T-helper 2 cell treated with Interferon-gamma antibody and Interleukin-4, amounts not matched to agents 100 ng/mL and 5 ng/mL, for 36 hours (primary cell): Measurements from ENCODE around the gene LMX1B. TPM values are rescaled to one million over a fixed set of nuclear protein-coding genes. Genes with fewer than 3 reads are reported as not detected.

Source experiments
- intact Hi-C: fragments of 100-400 bp; cut with micrococcal nuclease; formaldehyde crosslinking; loops from one replicate; pipeline ENCODE4 v1.15.1; 2023
- total RNA-seq: library from RNA; stranded (reverse); gene quantifications from 2 replicates; pipeline ENCODE4 v1.2.3, GENCODE V29; 2022

Gene LMX1B
- total RNA-seq, 1 donor from 2014 or later: not detected

DNA sequence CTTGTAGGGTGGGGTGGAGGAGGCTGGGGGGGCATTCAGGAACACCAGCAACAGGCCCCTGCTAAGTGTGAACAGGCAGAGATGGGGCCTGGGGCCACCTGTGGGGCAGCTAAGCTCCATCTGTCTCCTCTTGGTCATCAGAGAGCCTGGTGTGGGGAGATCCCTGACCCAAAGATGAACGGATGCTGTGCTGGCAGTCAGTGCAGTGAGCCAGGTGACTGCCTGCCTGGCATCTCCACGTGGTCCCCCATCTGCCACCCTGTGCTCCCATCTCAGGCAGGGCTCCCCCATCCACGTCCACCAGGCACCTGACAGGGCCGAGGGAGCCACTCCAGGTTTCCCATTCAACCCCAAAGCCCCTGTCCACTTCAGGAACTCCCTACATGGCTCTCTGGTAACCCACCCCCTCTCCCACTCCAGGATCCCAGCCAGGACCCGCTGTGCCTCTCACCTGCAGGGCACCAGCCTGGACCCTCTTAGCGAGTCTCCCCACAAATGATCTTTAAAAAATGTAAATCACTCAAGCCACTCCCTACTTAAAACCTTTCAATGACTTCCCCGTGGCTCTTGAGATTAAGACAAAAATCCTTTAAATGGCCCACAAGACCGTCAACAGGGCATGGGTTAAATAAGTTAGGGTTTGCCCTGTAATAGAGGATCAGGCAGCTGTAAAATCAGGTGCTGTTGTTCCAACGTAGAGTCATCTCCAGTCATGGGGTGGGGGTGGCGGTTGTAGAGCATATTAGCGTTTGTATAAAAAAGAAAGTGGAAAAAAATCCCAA lies 60.8 kb downstream of the LMX1B start:
- intact Hi-C loops: loop anchor here (10.0 kb wide), 1 partner anchor 60 kb away; the partner anchor contains the start of gene LMX1B

DNA sequence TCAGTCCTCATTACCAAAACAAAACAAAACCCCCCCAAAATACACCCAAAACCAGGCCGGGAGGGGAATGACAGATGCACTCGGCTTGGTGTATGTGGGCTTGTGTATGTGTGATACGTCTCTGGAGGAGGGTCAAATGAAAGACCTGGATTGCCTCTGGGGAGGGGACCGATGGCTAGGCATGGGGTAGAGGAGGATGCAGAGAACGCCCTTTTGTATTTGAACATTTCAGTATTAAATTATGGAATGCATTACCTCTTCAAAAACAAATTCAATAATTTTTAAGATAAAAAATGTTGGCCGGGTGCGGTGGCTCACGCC lies 61.4 kb downstream of the LMX1B start:
- intact Hi-C loops: loop anchor here (10.0 kb wide), 1 partner anchor 60 kb away; the partner anchor contains the start of gene LMX1B

DNA sequence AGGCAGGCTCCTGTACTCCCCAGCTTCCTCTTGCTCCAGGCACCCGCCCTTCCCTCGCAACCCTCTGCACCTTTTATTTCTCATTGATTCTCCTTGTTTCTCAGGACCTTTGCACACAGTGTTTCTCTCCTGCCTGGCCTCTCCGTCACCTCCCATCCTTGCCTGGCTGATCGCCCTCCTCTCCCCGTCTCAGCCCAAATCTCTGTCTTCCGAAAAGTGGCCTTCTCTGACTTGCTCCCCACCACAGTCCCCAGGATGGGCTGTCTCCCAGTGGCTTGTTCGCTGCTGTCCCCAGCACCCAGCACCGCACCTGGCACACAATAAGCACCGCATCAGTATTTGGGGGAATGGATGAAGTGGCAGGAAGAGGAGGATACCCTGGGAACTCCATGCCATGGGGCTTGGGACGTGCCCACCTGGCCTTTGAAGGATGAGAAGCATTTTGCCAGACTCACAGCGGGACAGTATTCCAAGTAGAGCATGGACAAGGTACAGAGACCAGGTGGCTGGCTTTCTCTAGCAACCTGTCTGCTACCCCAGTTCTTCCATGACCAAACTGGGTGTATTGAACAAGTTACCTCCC lies 62.5 kb downstream of the LMX1B start:
- intact Hi-C loops: loop anchor here (10.0 kb wide), 1 partner anchor 61 kb away; the partner anchor contains the start of gene LMX1B

DNA sequence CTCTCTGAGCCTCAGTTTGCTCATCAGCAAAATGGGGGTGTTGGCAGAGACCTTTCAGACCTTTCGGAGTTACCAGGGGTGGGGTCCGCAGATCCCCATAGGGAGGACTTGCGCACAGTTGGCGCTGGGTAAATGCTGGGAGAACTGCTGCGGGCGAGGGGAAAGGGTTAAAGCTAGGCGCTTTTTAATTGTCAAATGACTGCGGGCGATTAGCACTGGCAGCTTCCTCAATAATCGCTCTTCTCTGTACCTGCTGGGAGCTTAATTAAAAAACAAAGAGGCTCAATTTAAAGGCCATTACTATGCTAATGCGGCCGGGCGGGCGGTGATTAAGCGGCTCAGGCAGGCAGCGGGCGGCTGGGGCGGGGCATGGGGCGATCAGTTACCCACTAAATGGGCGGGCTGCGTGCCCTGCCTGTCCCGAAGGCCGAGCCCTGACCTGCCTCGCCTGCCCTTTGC lies 63.0 kb downstream of the LMX1B start:
- intact Hi-C loops: loop anchor here (10.0 kb wide), 1 partner anchor 62 kb away; the partner anchor contains the start of gene LMX1B

DNA sequence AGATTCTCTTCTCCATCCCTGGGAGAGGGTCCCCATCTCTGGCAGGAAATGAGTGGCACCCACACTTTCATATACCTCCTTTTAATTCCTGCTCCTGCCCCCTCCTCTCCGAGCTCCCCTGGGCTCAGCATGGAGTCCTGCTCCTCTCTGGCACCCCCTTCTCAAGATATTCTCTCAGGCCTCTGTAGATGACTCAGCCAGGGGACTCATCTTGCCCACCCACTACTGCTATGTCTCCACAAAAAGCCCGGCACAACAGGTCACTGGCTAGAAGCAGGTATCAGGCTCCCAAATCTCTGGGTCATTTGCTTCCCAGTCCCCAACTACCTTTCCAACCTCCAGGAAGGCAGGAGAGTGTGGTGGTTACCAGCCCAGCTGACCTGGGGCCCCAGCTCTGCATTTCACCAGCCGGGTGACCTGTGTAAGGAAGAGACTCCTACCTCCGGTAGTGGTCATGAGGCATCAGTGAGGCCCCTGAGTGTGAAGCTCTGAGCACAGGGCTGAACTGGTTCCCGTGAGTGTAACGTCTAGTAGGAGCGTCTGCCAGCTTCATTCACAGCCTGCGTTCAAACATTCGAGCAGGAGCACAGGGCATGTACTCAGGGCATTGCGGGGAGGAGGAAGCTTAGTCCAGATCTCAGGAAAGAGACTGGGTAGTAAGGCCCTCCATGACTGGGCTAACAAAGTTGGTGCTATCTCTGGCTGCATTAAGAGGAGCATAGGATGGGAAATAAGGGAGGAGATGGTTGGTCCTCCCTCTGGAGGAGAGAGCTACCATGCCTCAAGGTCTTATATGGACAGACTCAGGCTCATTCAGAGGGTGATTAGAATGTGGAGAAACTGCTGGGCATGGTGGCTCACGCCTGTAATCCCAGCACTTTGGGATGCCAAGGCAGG lies 63.7 kb downstream of the LMX1B start:
- intact Hi-C loops: loop anchor here (10.0 kb wide), 1 partner anchor 63 kb away; the partner anchor contains the start of gene LMX1B

DNA sequence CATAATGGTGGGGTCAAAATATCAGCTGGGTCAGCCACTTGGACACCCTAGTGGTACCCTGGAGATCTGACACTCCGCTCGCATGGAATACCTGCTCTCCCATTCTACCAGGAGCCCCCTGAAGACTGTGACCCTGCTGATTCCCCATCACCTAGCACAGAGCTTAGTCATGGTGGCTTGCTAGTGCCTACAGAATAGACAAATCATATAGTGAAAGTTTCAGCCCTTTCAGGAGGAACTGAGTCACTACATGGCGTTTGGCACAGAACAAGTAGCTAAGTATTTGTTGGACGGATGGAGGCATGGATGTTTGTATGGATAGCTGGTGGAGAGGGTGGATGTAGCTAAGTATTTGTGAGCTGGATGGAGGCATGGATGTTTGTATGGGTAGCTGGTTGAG lies 65.3 kb downstream of the LMX1B start:
- intact Hi-C loops: loop anchor here (10.0 kb wide), 1 partner anchor 64 kb away; the partner anchor contains the start of gene LMX1B

DNA sequence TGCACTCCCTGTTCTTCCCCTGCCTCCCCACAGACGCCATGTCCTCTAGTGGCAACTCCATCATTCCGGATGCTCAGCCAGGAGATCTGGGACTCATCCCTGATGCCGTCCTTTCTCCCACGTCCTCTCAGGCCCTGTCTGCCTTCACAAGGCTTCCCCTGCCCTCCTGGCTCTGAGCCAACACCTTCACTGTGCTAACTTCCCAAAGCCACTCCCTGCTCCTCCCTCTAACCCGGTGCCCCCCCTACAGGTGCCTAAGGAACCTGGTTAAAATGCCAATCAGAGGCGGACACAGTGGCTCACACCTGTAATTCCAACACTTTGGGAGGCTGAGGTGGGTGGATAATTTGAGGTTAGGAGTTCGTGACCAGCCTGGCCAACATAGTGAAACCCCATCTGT lies 67.6 kb downstream of the LMX1B start:
- intact Hi-C loops: no loop called here

DNA sequence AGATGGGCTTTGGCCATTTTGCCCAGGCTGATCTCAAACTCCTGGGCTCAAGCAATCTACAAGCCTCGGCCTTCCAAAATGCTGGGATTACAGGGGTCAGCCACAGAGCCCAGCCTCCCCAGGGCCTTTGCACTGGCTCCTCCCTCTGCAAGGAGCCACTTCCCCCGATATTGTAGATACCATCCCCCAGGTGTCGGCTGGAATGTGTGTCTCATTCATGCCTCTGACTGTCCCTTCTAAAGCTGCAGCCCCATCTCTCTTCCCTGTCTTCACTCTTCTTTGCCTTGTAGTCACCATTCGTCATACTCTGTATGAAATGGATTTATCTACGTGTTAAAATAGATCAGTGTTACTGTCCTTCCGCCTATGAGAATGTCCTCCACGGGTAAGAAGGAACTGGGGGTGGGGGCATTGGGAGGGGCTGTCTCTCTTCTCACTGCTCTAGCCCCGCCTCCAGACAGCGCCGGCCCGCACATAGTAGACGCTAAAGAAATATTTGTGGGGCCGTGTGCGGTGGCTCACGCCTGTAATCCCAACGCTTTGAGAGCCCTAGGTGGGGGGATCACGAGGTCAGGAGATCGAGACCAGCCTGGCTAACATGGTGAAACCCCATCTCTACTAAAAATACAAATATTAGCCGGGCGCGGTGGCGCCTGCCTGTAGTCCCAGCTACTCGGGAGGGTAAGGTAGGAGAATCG lies 68.5 kb downstream of the LMX1B start:
- intact Hi-C loops: no loop called here

DNA sequence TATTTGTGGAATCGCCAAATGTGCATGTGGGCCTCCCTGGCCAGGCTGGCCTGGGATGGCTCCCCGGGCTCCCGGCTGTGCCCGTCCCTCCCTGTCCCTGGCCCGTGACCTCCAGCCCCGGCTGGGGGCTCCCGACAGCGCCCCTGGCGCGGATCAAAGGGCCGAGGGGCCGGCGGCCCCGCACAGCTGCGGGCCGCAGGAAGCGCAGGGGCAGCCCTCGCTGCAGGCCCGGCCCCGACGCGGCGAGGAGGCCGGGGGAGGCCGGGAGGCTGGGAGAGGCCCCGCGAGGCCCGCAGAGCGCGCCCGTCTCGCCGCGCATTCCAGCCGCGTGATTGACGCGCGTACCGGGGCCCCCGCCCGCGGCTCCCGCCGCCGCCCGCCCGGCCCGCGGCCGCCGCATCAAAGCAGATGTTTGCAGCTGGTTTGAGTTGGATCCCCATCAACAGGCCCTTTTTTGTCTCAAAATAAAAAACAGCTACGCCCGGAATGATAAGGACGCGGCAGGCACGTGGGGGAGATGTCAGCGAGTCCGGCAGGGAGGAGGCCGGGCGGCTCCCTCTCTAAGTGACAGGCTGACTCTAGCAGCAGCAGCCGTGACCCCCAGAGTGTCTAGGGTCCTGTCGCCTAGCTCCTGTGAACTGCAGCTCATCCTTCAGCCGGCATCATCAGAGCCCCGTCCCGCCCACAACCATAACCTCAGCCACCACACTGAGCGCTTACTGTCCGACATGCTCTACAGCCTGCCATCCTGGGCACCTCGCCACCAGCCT lies 69.4 kb downstream of the LMX1B start:
- intact Hi-C loops: no loop called here

DNA sequence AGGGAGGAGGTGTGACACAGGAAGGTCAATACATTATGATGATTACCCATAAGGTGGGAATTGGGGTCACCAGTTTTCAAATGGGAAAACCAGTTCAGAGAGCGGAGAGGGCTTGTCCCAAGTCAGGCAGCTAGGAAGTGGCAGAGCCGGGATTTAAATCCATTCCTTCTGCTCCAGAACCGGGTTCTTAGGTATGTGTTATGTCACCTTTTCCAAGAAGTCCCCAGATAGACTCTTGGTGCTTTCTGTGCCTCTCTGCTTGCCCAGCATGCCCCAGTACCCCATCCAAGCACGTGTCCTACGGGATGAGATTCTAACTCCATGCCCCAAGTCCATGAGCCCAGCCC lies 69.9 kb downstream of the LMX1B start:
- intact Hi-C loops: no loop called here

DNA sequence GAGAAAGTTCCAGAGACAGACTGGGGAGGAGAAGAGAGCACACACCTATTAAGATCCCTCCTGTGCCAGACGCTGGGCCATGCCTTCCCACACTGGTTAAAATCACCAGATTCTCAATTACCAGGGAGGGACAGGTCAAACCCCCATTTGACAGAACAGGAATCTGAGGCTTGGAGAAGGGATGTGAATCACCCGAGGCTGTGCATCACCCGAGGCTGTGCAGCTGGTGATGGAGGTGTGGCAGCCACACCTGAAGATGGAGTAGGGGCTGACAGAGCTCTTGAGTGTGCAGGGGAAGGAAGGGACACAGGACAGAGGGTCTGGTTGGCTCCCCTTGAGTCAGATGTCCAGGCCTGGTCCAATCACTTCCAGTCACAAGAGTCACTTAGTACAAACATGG lies 70.6 kb downstream of the LMX1B start:
- intact Hi-C loops: no loop called here

DNA sequence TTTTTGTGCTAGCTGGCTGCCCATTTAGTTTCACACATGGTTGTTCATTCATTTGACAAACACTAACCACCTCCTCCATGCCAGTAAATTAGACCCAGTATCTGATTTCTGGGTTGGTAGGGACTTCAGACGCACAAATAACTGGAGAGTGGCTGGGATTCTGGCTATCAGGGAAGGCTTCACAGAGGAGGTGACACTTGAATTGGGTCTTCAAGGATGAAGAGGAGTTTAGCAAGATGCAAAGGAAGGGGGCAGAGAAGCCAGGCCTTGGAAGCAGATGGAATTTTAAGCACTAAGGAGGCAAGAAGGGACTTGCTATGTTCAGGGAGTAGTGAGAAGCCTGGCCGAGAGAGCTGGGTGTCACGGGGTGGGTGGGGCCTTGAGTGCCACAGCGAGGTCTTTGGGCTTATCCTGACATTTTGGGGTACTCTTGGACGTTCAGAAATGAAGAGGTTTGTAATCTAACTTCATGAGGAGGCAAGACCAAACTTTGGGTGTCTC lies 71.3 kb downstream of the LMX1B start:
- intact Hi-C loops: no loop called here

DNA sequence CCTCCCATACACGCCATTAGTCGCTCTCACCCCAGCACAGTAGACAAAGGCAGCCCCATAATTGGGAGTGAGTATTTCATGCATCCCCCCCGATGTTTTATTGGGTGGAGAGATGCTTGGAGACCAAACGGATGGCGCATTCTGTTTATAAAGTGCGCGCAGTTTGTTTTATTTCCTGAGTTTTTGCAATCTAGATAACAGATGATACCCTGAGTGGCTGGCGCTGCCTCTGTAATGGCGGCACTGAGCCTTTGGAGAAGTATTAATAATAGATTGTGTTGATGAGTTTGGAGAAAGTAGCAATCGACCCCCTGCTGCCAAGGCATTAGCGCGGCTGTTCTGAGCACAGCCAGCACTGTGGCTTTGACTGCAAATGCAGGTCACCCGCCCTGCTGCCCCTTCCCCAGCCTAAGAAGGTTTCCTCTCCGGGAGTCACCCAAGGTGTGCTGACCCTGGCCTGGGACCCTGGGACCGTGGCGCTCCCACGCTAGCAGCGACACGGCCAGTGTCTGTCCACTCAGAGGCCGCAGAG lies 74.3 kb downstream of the LMX1B start:
- intact Hi-C loops: no loop called here

DNA sequence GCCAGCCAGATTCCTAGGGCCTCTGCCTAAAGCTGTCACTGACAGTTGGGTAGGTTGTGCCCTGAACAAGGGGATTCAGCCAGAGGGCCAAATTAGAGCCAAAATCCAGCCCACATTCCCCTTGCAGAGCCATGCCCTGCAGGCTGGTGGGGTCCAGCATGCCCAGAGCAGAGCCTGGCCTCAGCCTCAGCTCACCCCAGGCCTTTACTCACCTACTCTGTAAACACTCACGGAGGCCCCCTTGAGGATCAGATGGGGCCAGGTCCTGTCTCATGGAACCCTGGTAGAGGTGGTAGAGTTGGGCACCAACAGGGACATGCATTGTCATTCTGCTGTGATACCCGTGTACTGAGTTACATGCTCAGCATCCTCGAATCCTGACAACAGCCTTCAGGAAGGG lies 74.9 kb downstream of the LMX1B start:
- intact Hi-C loops: no loop called here

DNA sequence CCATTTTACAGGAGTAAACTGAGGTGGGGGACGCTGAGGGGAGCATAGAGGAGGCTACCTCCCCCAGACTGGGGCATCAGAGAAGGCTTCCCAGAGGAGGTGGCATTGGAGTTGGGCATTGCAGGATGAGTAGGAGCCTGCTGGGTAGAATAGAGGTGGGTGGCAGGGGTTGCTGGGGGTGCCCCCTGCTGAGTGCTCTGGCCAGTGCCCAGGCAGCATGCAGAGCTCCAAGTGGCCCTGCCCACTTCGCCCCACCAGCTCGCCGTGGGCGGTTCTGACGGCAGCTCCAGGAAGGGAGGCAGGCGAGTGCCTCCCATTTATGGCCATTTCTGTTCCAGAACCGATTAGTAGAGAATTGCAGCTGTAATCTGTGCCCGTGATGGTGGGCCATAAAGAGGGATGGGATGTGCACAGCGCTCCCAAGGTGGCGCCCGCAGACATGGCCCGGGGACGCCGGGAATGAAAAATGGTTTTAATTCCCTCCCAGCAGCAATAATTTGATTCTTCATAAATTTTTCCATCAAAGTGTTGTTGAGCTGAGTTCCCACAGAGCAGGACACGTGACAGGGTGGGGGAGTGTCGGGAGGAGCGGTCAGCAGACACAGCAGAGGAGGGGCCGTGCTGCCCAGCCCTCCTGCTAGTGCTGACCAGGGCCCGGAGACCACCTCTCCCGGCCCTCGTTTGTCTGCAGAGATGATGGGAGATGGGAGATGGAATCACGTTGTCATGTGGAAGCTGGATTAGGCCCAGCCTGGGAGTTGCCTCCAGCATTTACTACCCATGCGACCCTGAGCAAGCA lies 75.5 kb downstream of the LMX1B start:
- intact Hi-C loops: no loop called here

DNA sequence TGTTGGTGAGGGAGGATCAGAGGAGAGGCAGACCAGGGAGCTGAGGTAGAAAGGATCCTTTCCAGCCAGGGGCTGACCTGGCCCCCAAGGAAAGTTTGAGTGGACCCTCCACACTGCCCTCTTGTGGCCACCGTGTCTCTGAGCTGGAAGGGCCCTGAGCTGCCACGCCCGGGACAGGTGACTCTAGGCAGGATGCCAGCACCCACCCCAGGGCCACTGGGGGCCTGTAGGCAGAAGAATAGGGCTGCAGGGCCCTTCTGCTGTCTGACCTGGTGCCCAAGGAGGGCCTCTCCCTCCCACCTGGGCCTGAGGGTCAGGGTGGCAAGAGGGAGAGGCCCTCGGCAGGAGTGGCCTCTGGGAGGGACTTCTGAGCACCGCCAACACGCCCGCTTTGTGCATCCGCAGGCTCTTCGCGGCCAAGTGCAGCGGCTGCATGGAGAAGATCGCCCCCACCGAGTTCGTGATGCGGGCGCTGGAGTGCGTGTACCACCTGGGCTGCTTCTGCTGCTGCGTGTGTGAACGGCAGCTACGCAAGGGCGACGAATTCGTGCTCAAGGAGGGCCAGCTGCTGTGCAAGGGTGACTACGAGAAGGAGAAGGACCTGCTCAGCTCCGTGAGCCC lies 76.8 kb downstream of the LMX1B start:
- intact Hi-C loops: no loop called here

DNA sequence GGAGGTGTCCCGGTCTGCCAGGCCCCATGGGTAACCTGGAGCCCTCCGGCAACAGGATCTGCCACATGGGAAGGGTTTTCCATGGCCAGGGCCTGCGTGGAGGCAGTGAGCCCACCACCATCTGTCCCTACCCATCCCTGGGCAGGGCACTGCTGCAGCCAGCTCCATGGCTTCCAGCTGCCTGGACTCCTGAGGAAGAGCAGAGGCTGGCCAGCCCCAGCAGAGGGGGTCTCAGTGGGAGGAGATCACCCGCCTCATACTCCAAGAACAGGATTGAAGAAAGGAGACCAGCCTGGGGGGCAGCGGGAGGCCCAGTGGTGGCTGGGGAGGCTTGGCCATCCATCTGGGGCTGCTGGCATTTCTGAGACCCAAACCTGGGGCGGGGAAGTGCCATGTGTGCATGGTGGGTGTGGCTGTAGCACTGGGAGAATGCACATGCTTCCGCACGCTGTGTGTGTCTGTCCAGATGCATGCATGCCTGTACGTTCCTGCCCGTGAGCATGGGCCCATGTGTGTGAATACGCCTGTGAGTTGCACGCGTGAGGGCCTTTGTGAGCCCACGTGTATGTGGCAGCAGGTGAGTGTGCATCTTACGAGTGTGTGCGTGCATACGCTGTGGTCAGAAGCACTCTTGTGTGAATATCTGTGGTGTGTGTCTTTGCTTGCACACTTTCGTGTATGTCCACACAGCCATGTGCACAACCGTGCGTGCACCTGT lies 78.5 kb downstream of the LMX1B start:
- intact Hi-C loops: no loop called here
